SU-DHL-6 (cell line): ENCODE results near the gene AMN.

ENCODE experiments used
- CTCF ChIP-seq: fragments of 200-600 bp; sonication (generic); IDR thresholded peaks from one replicate; pipeline ENCODE4 v1.5.1; 2017; ENCODE audit warnings: antibody characterized with exemption, mild to moderate bottlenecking, low read length, moderate library complexity; ENCODE audit not compliant: insufficient read depth, poor library complexity, severe bottlenecking
- EZH2phosphoT487 ChIP-seq: fragments of 200-600 bp; sonication (generic), shearing (Covaris generic); conservative IDR thresholded peaks from 2 replicates; pipeline ENCODE4 v1.6.1; 2018; ENCODE audit warnings: mild to moderate bottlenecking, antibody characterized with exemption, low read length, moderate library complexity, mixed read lengths

- TF ChIP-seq CTCF (no peak), EZH2phosphoT487 (no peak)
Observed at GRCh38 chr14:102962111-102962627, 39.7 kb downstream of the AMN start.
